Measurements from ENCODE around the gene PAGR1. TPM values are rescaled to one million over a fixed set of nuclear protein-coding genes. Genes with fewer than 3 reads are reported as not detected.
A peak's percentile ranks its signal among the peaks of the same experiment; 100 is the strongest.
"Not testable (repeated sequence)": the region's sequence is repeated elsewhere in the genome, so short reads cannot be mapped to it uniquely, and the experiment has no call there.

Gene PAGR1
- 27.8 TPM for polyA plus RNA-seq (ENCODE audit: insufficient read length)

- peak; percentile 100 for DNase-seq
Observed at GRCh38 chr16:29815793-29816693, at the start of gene PAGR1. Gene PAGR1, plus strand, starts transcription at chr16:29816152. Its CDS starts 374 bp downstream, at chr16:29816526.

GRCh38 chr16:29766571-29766970, 49.4 kb upstream of the PAGR1 start:
- no peak for DNase-seq

GRCh38 chr16:29767062-29767461, 48.9 kb upstream of the PAGR1 start:
- no peak for DNase-seq

DNA sequence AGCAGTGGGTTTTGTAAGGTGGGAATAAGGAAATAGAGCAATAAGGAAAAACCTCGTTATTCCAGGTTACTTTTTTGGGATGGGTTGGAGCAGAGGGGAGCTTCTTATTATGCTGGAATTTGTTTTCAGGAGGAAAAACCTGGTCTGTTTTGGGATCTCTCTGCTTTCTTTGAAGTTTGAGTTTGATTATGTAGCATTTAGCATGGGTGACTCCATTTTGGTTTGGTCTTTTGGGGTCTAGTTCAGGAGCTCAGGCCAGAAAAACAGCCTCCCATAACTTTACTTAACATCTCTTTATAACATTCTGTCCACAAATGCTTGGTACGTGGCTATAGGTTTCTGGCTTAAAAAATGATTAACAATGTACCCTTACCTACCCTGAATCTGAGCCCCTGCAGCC, 46.4 kb upstream of the PAGR1 start:
- no peak for DNase-seq

GRCh38 chr16:29770250-29770929, 45.6 kb upstream of the PAGR1 start:
- no peak for DNase-seq

- not testable (repeated sequence) for DNase-seq
Observed at GRCh38 chr16:29772330-29772729, 43.6 kb upstream of the PAGR1 start.

DNA sequence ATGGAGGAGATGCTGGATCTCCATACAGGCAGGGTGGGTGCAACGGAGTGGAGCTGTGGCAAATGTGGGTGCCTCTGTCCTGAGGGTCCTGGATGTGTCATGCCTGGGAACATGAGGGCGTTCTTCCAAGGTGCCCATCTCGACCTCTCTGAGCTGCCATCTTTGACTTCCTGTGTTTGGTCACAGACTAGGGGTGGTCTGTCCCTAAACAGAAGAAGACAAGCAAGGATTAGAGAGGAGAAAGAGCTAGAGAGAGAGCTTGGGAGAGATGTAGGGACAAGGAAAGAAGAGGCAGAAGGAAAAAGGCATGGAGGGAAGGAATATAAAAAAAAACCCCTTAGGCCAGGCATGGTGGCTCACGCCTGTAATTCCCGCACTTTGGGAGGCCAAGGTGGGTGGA, 41.2 kb upstream of the PAGR1 start:
- DNase-seq = no peak

GRCh38 chr16:29775742-29776408, 40.1 kb upstream of the PAGR1 start:
- no peak for DNase-seq

DNA sequence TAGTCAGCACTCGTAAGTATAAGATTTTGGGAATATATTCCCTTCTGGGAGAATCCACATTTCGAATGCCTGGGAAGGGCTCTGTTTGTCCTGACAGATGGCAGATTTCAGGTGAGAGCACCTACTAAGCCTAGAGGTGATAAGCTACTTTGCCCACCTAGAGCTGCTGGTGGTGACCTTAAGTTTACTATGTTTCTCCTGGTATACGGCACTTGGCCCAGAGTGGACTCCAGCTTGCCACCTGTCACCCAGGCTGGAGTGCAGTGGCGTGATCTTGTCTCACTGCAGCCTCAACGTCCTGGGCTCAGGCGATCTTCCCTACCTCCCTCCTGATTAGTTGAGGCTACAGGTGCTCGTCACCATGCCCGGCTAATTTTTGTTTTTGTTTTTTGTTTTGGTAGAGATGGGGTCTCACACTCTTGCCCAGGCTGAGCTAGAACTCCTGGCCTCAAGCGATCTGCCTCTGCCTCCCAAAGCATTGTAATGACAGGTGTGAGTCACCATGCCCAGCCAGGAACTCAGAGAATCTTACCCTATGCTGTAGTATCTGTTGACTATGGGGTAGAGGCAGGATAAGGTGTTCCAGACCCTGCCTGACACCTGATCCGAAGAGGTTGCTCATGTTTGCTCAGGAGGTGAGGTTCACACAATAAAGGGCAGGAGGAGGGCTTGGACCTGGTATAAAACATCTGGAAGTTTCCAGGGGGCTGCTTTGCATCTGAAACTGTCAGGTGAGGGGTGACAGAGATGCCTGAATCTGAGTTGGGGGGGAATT, 38.2 kb upstream of the PAGR1 start, which contains the start of gene ZG16:
TSS of gene ZG16 (plus strand) at position 681 of the 775 bp plus-strand sequence. CDS start 1,011 bp downstream, outside the sequence.
- DNase-seq = no peak

DNA sequence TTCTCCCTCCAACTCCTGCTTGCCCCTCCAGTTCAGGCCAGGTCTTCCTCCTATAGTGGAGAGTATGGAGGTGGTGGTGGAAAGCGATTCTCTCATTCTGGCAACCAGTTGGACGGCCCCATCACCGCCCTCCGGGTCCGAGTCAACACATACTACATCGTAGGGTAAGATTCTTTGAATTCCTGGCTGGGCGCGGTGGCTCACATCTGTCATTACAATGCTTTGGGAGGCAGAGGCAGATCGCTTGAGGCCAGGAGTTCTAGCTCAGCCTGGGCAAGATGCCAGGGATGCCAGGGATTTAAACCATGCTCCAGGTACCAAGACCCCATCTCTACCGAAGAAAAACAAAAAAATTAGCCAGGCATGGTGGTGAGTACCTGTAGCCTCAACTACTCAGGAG, 36.5 kb upstream of the PAGR1 start:
- no peak for DNase-seq

GRCh38 chr16:29783094-29783953, 32.6 kb upstream of the PAGR1 start:
- DNase-seq = not testable (repeated sequence)

GRCh38 chr16:29784157-29784556, 31.8 kb upstream of the PAGR1 start:
- no peak for DNase-seq

GRCh38 chr16:29784901-29785500, 31.0 kb upstream of the PAGR1 start:
- DNase-seq = no peak

- not testable (repeated sequence) for DNase-seq
Observed at GRCh38 chr16:29787155-29787554, 28.8 kb upstream of the PAGR1 start.

- no peak for DNase-seq
Observed at GRCh38 chr16:29789775-29790182, 26.2 kb upstream of the PAGR1 start.

GRCh38 chr16:29790183-29790948, 25.6 kb upstream of the PAGR1 start, which contains the start of gene KIF22:
Gene KIF22, plus strand, starts transcription at chr16:29790751. Its CDS starts 9 bp downstream, at chr16:29790760.
- peak; percentile 100 for DNase-seq

DNA sequence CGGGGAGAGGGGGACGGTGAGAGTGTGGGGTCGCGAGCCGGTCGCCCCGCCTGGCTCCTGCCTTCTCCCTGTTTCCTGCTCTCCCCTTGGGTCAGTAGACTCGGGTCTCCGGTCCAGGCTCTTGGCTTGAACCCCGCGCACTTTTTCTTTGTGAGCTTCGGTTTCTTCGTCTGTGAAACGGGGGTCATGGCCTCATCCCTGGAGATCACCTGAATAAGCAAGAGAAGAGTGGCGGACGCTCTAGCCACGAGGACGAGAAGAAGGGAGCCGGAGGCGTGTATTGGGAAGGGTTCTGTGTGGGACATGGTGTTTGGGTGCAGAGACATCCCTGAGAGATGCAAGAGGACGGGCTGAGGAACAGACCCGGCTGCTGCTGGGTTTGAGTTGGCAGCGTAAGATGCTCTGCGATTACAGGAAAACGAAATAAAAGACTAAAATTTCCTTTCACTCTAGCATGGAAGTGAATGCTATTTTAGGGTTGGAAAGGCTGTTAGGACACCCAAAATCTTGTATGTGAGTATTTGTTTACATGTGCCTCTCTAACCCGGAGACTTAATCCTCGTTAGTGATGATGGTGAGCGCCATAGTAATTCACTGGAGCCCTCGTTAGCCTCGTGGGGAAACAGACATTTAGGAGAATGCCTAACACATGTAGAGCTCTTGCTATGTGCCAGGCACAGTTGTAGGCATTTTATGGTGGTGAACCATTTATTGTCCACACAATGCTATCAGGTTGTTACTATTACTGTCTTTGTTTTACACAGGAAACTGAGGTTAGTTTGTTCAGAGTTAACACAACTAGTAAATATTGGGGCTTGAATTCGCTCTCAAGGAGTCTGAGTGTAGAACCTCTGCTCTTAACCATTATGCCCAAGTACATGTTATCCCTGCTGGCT, 24.8 kb upstream of the PAGR1 start:
- DNase-seq = peak; percentile 13

Measured in hindlimb muscle (tissue), 1 donor.